OCI-LY3 (cell line): ENCODE data around the gene EYS.

Source experiments
- EZH2phosphoT487 ChIP-seq: fragments of 200-600 bp; shearing (Covaris generic); IDR thresholded peaks from 2 replicates; pipeline ENCODE4 v1.6.1; 2018; ENCODE audit warnings: antibody characterized with exemption, mixed run types, low read depth
- TF ChIP-seq, protein P1 (sequence below): fragments of 200-600, 300-600 bp; sonication (generic); IDR thresholded peaks from 2 replicates; pipeline ENCODE4 v1.5.1; 2014; ENCODE audit warnings: antibody characterized with exemption, low read length, low read depth

DNA sequence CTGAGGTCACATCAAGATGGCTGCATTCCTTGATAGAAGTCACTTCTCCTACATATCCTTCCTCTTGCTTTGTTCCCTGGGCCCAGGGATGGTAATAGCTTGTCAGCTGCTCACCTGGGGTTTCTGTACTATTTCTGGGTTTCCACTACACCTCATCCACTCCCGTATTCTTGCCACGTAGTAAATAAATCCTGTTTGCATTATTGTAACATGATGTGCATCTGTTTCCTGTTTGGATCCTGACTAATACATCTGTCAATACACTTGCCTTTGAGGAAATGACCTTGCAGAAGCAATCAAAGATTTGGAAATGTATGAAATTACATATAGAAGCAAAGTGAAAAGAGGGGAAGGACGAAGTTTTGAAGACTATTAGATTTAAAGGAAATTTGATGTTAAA is 1452.5 kb downstream of the EYS start:
- TF ChIP-seq, protein P1, sequence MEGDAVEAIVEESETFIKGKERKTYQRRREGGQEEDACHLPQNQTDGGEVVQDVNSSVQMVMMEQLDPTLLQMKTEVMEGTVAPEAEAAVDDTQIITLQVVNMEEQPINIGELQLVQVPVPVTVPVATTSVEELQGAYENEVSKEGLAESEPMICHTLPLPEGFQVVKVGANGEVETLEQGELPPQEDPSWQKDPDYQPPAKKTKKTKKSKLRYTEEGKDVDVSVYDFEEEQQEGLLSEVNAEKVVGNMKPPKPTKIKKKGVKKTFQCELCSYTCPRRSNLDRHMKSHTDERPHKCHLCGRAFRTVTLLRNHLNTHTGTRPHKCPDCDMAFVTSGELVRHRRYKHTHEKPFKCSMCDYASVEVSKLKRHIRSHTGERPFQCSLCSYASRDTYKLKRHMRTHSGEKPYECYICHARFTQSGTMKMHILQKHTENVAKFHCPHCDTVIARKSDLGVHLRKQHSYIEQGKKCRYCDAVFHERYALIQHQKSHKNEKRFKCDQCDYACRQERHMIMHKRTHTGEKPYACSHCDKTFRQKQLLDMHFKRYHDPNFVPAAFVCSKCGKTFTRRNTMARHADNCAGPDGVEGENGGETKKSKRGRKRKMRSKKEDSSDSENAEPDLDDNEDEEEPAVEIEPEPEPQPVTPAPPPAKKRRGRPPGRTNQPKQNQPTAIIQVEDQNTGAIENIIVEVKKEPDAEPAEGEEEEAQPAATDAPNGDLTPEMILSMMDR, result no peak
- TF ChIP-seq EZH2phosphoT487, result no peak
